ENCODE results near the gene DENND5A. TPM values are rescaled to one million over a fixed set of nuclear protein-coding genes. Genes with fewer than 3 reads are reported as not detected.

Gene DENND5A
- total RNA-seq, 1 experiment from 2014 or later = 72.0 TPM

- DNase-seq (ENCODE audit: low spot score) = no peak
- in situ Hi-C loops (cut with HindIII; ENCODE audit: low sequenced_read_pairs) = no loop called here
These were observed 117.1 kb downstream of the DENND5A start for GRCh38 chr11:9148035-9148434.

- in situ Hi-C loops (cut with HindIII; ENCODE audit: low sequenced_read_pairs) = no loop called here
These were observed 118.7 kb downstream of the DENND5A start for GRCh38 chr11:9146477-9146876.

GRCh38 chr11:9145283-9145682, 119.9 kb downstream of the DENND5A start:
- DNase-seq (ENCODE audit: low spot score) = no peak
- in situ Hi-C loops (cut with HindIII; ENCODE audit: low sequenced_read_pairs) = no loop called here

More at GRCh38 chr11:9146477-9146876, 118.7 kb downstream of the DENND5A start:
- peak; percentile 40 for DNase-seq (ENCODE audit: low spot score)

GRCh38 chr11:9144828-9145227, 120.3 kb downstream of the DENND5A start:
- peak; percentile 91 for DNase-seq (ENCODE audit: low spot score)
- in situ Hi-C loops (cut with HindIII; ENCODE audit: low sequenced_read_pairs) = no loop called here

GRCh38 chr11:9143721-9144120, 121.4 kb downstream of the DENND5A start:
- no peak for DNase-seq (ENCODE audit: low spot score)
- in situ Hi-C loops (cut with HindIII; ENCODE audit: low sequenced_read_pairs) = no loop called here

GRCh38 chr11:9142732-9143131, 122.4 kb downstream of the DENND5A start:
- peak; percentile 79 for DNase-seq (ENCODE audit: low spot score)
- in situ Hi-C loops (cut with HindIII; ENCODE audit: low sequenced_read_pairs) = no loop called here

GRCh38 chr11:9141186-9141585, 124.0 kb downstream of the DENND5A start:
- in situ Hi-C loops (cut with HindIII; ENCODE audit: low sequenced_read_pairs) = no loop called here
- no peak for DNase-seq (ENCODE audit: low spot score)

- in situ Hi-C loops (cut with HindIII; ENCODE audit: low sequenced_read_pairs) = no loop called here
- no peak for DNase-seq (ENCODE audit: low spot score)
These were observed 125.4 kb downstream of the DENND5A start for GRCh38 chr11:9139628-9140357.

- DNase-seq (ENCODE audit: low spot score) = peak; percentile 69
- in situ Hi-C loops (cut with HindIII; ENCODE audit: low sequenced_read_pairs) = no loop called here
These were observed 126.3 kb downstream of the DENND5A start for GRCh38 chr11:9138612-9139579.

GRCh38 chr11:9138133-9138453, 127.1 kb downstream of the DENND5A start:
- in situ Hi-C loops (cut with HindIII; ENCODE audit: low sequenced_read_pairs) = no loop called here
- DNase-seq (ENCODE audit: low spot score) = no peak

GRCh38 chr11:9137293-9138132, 127.6 kb downstream of the DENND5A start:
- peak; percentile 91 for DNase-seq (ENCODE audit: low spot score)
- in situ Hi-C loops (cut with HindIII; ENCODE audit: low sequenced_read_pairs) = no loop called here

GRCh38 chr11:9136741-9137140, 128.4 kb downstream of the DENND5A start:
- no peak for DNase-seq (ENCODE audit: low spot score)
- in situ Hi-C loops (cut with HindIII; ENCODE audit: low sequenced_read_pairs) = no loop called here

GRCh38 chr11:9133956-9134355, 131.2 kb downstream of the DENND5A start:
- in situ Hi-C loops (cut with HindIII; ENCODE audit: low sequenced_read_pairs) = no loop called here
- DNase-seq (ENCODE audit: low spot score) = no peak

- in situ Hi-C loops (cut with HindIII; ENCODE audit: low sequenced_read_pairs) = no loop called here
- DNase-seq (ENCODE audit: low spot score) = no peak
These were observed 132.8 kb downstream of the DENND5A start for GRCh38 chr11:9132203-9132878.

- in situ Hi-C loops (cut with HindIII; ENCODE audit: low sequenced_read_pairs) = no loop called here
These were observed 134.9 kb downstream of the DENND5A start for GRCh38 chr11:9130297-9130696.

GRCh38 chr11:9126636-9127035, 138.5 kb downstream of the DENND5A start:
- in situ Hi-C loops (cut with HindIII; ENCODE audit: low sequenced_read_pairs) = no loop called here
- no peak for DNase-seq (ENCODE audit: low spot score)

More at GRCh38 chr11:9130297-9130696, 134.9 kb downstream of the DENND5A start:
- no peak for DNase-seq (ENCODE audit: low spot score)

GRCh38 chr11:9125185-9125886, 139.8 kb downstream of the DENND5A start:
- in situ Hi-C loops (cut with HindIII; ENCODE audit: low sequenced_read_pairs) = no loop called here
- DNase-seq (ENCODE audit: low spot score) = no peak

- in situ Hi-C loops (cut with HindIII; ENCODE audit: low sequenced_read_pairs) = no loop called here
- DNase-seq (ENCODE audit: low spot score) = no peak
These were observed 141.4 kb downstream of the DENND5A start for GRCh38 chr11:9123595-9124304.
